HG02588 (cell line): Measurements from ENCODE around the gene RPS15.

Experiments used
- ATAC-seq: cut with Tn5 transposase; IDR thresholded peaks from one replicate; pipeline ENCODE4 v1.9.1; 2021; ENCODE audit warnings: mild to moderate bottlenecking, moderate library complexity; ENCODE audit not compliant: unreplicated experiment

Gene RPS15

DNA sequence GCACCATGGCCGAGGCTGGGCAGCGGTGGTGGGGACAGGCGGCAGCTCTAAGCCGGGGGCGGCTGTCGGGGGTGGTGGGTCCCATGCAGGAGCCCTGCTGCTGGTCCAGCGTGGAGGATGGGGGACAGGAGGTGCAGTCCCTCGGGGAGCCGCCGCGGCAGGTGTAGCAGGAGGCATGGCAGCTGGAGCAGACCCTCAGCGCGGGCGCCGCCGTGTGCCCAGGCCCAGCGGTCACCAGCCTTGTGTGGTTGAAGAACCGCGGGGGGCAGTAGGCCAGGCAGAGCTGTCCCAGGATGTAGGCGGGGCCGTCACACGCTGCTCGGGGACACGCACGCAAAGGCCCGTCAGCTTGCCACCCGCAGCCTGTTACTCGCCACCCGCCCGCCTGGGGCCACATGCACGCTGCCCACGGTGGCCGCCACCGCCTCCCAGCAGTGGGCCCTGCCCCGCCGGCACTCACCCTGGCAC lies 43.7 kb downstream of the RPS15 start:
- no peak for ATAC-seq

DNA sequence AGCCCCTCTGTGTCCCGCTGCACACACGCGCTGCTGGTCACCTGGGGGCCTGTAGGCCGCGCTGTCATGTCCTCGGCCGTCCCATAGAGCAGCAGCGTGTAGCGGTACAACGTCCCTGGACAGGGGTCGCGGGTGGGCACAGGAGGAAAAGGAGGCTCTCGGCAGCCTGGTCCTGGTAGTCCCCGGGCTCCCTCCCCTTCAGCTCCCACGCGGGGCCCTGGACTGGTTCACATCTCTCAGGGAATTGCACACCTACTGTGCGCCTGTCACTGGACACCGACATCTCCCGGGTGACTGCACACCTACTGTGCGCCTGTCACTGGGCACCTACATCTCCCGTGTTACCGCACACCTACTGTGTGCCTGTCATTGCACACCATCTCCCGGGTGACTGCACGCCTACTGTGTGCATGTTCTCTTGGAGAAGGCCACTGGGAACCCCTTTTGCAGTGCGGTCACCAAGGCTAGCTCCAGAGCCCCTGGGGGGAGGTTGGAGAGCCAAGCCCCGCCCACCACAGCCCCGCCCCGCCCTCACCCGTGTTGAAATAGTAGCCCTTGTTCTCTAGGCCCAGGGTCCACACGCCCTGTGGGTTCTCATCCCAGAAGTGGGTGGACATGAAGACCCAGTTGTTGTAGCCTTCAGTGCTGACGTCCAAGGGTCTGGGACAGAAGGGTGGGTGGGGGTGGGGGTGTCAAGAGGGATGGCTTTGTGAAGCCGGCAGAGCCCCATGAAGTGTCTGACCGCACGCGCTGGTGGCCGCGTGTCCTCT lies 44.4 kb downstream of the RPS15 start:
- no peak for ATAC-seq

DNA sequence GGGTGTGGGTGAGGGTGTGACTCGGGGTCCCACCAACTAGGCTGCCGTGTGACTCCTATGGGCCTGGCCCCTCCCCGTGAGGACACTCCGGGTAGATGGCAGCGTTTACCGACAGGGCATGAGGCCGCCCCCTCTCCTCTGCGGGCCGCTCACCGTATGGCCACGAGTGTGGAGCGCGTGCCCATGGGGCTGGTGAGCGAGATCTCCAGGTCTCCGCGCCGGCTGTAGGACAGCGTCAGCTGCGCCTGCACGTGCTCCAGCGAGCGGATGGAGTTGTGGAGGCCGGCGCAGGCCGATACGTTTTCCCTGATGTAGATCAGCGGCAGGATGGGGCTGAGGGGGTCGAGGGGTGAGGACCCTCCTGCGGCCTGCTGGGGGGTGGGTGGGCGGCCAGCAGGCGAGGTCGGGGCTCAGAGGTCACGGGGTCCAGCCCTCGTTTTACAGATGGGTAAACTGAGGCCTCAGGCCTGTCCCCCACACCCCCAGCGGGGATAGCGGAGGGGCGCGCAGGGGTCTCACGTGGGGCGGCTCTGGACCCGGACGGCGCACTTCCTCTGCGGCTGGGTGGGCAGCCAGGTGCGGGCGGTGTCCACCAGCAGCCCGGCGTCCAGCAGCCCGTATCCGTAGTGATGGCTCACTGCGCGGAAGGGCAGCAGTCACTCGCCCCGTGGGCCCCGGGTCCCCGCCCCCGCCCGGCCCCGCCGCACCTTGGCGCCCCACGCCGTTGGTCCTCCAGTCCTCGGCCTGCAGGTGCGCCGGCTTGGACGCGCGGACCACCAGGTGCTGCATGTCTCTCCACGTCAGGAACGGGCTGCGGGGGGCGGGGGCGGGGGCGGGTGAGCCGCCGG lies 45.2 kb downstream of the RPS15 start:
- no peak for ATAC-seq

DNA sequence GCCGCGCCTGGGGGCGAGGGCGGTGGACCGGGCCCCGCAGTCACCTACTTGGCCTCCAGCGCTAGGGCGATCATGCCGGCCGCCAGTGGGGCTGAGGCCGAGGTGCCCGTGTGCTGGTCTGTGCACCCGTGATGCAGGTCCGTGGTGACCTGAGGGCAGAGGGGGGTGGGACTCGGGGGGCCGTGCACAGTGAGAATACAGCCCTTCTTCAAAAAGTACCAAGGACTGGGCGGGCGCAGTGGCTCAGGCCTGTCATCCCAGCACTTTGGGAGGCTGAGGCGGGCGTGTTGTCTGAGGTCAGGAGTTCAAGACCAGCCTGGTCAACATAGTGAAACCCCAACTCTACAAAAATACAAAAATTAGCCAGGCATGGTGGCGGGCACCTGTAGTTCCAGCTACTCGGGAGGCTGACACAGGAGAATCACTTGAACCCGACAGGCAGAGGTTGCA lies 45.8 kb downstream of the RPS15 start:
- no peak for ATAC-seq

DNA sequence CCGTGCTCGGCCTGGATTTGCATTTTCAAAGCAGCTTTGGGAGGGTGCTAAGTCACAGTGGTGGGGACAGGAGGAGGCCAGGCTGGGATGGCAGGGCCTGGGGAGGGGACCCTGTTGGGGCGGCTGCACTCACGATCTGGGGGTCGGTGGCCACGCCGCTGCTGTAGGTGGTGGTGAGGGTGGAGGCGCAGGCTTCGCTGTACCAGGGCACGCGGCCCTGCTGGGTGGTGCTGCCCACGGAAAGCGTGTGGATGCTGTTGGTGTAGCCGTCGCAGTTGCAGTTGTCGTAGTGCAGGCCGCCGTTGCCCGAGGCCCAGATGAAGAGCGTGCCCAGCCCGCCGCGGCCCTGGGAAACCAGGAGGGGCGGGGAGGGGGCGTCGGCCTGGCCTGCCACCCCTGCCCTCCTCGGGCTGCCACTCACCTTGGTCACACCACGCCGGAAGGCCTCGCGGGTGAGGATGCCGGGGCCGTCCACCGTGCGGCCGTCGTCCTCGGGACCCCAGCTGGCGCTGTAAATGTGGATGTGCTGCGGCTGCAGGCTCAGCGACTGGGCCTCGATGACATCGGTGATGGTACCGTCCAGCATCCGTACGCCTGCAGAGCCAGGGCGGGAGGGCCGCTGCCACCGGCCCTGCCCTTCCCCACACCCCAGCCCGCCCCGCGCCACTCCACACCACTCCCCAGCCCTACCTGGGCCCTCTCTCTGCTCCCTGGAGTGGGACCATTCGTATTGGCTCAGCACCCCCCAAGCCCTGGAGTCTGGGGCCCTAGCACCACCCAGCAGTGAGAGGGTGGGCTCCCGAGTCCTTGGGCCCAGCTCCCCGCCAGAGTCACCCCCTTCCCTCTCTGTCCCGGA lies 48.8 kb downstream of the RPS15 start:
- ATAC-seq, result no peak

GRCh38 chr19:1487576-1488281 lies 49.5 kb downstream of the RPS15 start:
- no peak for ATAC-seq

- ATAC-seq, result no peak
Observed at GRCh38 chr19:1488282-1488601, 50.0 kb downstream of the RPS15 start.

DNA sequence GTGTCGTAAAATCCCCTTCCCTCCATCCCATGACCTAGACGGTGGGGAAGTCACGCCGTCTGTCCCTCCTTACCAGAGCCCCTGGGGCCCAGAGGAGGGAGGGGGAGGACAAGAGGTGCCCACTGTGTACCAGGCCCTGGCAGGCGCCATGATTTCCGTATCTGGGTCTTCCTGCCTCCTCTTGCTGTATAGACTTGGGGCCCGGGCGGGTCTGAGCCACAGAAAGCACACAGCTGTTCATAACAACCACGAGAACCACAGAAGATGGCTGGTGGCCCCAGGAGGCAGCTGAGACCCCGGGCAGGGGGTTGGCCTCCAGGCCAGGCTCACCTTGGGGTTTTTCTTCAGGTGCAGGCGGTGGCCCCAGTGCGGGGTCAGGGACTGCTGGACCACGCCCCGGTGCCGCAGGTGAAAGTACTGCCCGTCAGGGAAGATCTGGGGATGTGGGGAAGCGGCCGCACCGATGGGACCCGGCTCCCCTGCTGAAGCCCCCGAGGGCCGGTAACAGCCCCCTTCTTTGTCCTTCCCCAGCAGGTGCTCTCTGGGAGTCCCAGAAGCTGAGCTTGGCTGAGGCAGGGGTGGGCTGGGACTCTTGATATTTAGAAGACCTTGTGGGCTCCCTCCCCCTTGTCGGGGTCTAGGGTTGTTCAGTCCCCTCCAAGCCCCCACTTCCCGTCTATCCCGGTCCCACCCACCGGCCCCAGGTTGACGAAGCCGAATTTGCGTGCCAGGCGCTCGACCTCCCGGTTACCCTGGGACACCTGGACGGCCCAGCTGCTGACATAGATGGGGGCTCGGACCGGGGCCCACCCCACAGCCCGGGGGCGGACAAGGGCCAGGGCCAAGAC lies 51.5 kb downstream of the RPS15 start:
- ATAC-seq, result no peak
